Measurements from ENCODE around the gene DNASE1L1.

DNA sequence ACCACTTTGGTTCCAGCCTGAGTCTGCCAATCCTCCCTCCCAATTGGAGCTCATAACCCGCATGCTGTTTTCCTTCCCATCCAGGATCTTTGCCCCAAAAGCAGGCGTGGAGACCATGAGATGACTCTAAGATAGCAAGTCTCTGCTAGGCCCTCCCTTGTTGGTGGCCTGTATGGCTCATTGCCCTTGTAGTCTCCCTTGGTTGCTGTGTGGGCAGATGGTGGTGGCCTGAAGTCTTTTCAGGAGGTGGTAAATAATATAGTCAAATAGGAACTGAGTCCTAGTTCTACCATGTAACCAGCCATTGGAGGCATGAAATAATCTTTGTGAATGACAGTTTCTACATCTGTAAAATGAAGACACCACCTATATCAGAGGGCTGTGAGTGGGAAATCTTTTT is 20.7 kb upstream of the DNASE1L1 start:
- TF ChIP-seq, protein P1, sequence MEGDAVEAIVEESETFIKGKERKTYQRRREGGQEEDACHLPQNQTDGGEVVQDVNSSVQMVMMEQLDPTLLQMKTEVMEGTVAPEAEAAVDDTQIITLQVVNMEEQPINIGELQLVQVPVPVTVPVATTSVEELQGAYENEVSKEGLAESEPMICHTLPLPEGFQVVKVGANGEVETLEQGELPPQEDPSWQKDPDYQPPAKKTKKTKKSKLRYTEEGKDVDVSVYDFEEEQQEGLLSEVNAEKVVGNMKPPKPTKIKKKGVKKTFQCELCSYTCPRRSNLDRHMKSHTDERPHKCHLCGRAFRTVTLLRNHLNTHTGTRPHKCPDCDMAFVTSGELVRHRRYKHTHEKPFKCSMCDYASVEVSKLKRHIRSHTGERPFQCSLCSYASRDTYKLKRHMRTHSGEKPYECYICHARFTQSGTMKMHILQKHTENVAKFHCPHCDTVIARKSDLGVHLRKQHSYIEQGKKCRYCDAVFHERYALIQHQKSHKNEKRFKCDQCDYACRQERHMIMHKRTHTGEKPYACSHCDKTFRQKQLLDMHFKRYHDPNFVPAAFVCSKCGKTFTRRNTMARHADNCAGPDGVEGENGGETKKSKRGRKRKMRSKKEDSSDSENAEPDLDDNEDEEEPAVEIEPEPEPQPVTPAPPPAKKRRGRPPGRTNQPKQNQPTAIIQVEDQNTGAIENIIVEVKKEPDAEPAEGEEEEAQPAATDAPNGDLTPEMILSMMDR (CRISPR knock-in tag; IDR thresholded peaks at IDR 0.05): no peak
- TF ChIP-seq, protein P2, sequence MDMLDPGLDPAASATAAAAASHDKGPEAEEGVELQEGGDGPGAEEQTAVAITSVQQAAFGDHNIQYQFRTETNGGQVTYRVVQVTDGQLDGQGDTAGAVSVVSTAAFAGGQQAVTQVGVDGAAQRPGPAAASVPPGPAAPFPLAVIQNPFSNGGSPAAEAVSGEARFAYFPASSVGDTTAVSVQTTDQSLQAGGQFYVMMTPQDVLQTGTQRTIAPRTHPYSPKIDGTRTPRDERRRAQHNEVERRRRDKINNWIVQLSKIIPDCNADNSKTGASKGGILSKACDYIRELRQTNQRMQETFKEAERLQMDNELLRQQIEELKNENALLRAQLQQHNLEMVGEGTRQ (IDR thresholded peaks at IDR 0.05; ENCODE audit: low read depth, low read length): no peak
- TF ChIP-seq, protein P2 (CRISPR knock-in tag; IDR thresholded peaks at IDR 0.05; ENCODE audit: borderline replicate concordance): no peak
- no peak for TF ChIP-seq NFRKB (IDR thresholded peaks at IDR 0.05)
- TF ChIP-seq AKAP8 (CRISPR knock-in tag; IDR thresholded peaks at IDR 0.05): no peak
- TF ChIP-seq ZNF451 (CRISPR knock-in tag; IDR thresholded peaks at IDR 0.05): no peak

Data from HepG2 (cell line).